ENCODE data around the gene PIM3. TPM values are rescaled to one million over a fixed set of nuclear protein-coding genes. Genes with fewer than 3 reads are reported as not detected.

Gene PIM3
- total RNA-seq, 1 donor from 2014 or later, result 113 TPM

GRCh38 chr22:49953680-49954344, 6.8 kb upstream of the PIM3 start:
- intact Hi-C loops (cut with micrococcal nuclease), result no loop called here

GRCh38 chr22:49954354-49954753, 6.2 kb upstream of the PIM3 start:
- intact Hi-C loops (cut with micrococcal nuclease), result no loop called here

- intact Hi-C loops (cut with micrococcal nuclease), result no loop called here
Measured at GRCh38 chr22:49954991-49955580, 5.5 kb upstream of the PIM3 start.

- intact Hi-C loops (cut with micrococcal nuclease), result no loop called here
Measured at GRCh38 chr22:49955581-49956417, 4.8 kb upstream of the PIM3 start.

- intact Hi-C loops (cut with micrococcal nuclease), result no loop called here
Measured at GRCh38 chr22:49956418-49956770, 4.2 kb upstream of the PIM3 start.

- intact Hi-C loops (cut with micrococcal nuclease), result no loop called here
Measured at GRCh38 chr22:49956914-49957825, 3.4 kb upstream of the PIM3 start.

GRCh38 chr22:49957826-49958365, 2.7 kb upstream of the PIM3 start:
- intact Hi-C loops (cut with micrococcal nuclease), result no loop called here

DNA sequence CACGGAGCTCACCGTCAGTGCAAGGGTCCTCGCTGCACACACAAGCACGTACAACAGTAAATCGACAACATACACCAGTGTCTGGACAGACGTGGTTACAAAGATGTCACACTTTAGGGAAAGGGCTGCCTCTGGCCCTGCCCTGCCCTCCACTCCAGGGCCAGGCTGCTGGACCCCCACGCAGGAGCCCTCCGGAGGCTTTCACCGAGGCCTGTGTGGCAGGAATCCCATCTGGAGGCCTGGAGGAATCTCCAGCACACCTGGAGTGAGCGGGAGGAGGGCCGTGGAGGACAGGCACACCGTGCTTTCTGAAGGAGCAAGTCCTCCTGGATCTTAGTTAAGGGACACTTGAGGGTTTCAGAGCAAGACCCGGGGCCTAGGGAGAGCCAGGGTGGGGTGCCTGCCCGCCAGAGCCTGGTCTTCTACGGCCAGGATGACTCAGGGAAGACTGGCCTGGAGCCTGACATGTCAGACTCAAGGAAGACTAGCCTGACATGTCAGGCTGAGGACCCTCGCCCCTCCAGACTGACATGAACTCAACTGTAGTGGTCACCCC, 2.1 kb upstream of the PIM3 start:
- intact Hi-C loops (cut with micrococcal nuclease), result no loop called here

GRCh38 chr22:49958931-49959781, 1.4 kb upstream of the PIM3 start:
- intact Hi-C loops (cut with micrococcal nuclease), result no loop called here

DNA sequence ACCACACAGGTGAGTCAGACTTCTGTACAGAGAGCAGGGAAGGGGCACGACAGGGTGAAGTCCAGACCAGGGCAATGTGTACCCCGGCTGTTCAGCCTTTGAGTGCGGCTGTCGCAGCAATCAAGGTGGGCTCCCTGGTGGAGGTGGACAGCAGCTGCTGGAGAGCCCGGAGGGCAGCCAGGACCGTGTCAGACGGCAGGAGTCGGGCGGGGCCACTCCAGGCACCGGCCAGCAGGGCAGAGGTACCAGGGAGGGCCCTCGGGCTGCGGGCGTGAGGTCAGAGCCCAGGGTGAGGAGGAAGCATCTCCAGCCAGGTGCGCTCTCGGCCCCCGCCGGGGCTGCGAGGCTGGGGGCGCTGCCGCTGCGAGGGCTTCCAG, 802 bp upstream of the PIM3 start:
- intact Hi-C loops (cut with micrococcal nuclease), result loop anchor here (1.0 to 5.0 kb wide), 6 partner anchors 14 to 568 kb away; partner anchors contain the start of genes ALG12, CRELD2, SCO2 and ZBED4

DNA sequence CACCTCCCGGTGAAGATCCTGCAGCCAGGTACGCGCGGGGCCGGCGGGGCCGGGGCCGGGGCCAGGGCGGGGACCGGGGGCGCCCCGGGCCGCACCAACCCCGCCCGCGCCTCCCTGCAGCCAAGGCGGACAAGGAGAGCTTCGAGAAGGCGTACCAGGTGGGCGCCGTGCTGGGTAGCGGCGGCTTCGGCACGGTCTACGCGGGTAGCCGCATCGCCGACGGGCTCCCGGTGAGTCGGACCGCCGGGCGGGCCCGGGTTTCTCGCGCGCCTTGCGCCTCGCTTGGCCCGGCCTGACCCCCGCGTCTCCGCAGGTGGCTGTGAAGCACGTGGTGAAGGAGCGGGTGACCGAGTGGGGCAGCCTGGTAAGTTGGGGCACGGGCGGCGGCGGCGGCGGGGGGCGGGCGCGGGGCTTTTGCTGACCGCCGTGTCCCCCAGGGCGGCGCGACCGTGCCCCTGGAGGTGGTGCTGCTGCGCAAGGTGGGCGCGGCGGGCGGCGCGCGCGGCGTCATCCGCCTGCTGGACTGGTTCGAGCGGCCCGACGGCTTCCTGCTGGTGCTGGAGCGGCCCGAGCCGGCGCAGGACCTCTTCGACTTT, 531 bp downstream of the PIM3 start:
- intact Hi-C loops (cut with micrococcal nuclease), result loop anchor here (2.0 to 5.0 kb wide), 2 partner anchors 108 to 566 kb away; partner anchors contain the start of genes SCO2 and ZBED4

DNA sequence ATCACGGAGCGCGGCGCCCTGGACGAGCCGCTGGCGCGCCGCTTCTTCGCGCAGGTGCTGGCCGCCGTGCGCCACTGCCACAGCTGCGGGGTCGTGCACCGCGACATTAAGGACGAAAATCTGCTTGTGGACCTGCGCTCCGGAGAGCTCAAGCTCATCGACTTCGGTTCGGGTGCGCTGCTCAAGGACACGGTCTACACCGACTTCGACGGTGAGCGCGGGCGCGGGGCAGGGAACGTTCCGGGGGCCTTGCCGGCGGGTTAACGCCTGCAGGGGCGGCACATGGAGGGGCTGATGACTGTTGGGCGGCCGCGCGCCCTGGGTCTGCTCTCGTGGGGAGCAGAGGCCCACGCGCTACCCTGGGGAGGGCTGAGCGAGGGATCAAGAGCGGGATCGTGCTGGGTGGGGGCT, 1.0 kb downstream of the PIM3 start:
- intact Hi-C loops (cut with micrococcal nuclease), result loop anchor here (2.0 to 5.0 kb wide), 2 partner anchors 109 to 566 kb away; partner anchors contain the start of genes SCO2 and ZBED4

DNA sequence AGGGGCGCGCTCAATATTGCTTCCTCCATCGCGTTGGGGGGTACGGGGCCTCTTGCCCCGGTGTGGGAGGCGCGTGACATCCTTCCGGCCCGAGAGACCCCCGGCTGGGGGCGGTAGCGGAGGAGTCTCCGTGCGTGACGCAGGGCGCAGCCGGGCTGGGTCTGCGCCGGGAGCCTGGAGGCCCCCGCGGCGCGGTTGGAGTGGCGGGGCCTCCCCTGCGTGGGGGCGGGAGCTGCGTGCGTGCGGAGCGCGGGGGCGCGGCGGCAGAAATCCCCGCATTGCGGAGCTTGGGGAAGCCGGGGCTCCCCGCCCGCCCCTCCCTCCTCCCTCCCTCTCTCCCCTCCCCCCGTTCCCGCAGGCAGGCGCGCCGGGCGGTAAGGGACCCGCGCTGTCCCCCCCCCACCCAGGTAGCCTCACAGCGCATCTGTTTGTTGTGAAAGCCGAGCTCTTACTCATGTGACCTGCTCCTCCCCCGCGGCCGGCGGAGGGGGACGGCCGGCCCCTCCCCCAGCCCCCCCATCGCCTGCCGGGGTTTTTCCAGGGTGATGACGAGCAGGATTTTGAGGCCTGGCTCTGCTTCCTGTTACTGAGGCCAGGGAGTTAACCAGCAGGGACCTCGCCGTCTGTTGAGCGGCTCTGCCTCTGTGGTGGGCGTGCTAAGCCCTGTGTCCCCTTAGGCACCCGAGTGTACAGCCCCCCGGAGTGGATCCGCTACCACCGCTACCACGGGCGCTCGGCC, 1.6 kb downstream of the PIM3 start:
- intact Hi-C loops (cut with micrococcal nuclease), result loop anchor here (5.0 kb wide), 1 partner anchor 565 kb away; the partner anchor contains the start of gene SCO2

GRCh38 chr22:49962751-49963646, 2.4 kb downstream of the PIM3 start:
- intact Hi-C loops (cut with micrococcal nuclease), result loop anchor here (5.0 kb wide), 1 partner anchor 564 kb away; the partner anchor contains the start of gene SCO2

DNA sequence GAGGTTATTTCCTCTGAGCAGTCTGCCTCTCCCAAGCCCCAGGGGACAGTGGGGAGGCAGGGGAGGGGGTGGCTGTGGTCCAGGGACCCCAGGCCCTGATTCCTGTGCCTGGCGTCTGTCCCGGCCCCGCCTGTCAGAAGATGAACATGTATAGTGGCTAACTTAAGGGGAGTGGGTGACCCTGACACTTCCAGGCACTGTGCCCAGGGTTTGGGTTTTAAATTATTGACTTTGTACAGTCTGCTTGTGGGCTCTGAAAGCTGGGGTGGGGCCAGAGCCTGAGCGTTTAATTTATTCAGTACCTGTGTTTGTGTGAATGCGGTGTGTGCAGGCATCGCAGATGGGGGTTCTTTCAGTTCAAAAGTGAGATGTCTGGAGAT, 3.1 kb downstream of the PIM3 start:
- intact Hi-C loops (cut with micrococcal nuclease), result loop anchor here (5.0 kb wide), 1 partner anchor 564 kb away; the partner anchor contains the start of gene SCO2

- intact Hi-C loops (cut with micrococcal nuclease), result loop anchor here (5.0 kb wide), 1 partner anchor 563 kb away; the partner anchor contains the start of gene SCO2
Measured at GRCh38 chr22:49964136-49965090, 3.8 kb downstream of the PIM3 start.
